Nephron (organoid): ENCODE measurements around the gene SLC6A9.

Experiments used
- H3K27ac Mint-ChIP-seq, 3 experiments: 2 replicates each; pipeline ENCODE4 v1.8.0; 2020; ENCODE audit warnings: mixed read lengths in 3 of 3, mild to moderate bottlenecking in 2 of 3, moderate library complexity in 1 of 3
- H3K27me3 Mint-ChIP-seq: 2 replicates; pipeline ENCODE4 v1.8.0; 2021; ENCODE audit warnings: low read depth, mild to moderate bottlenecking, moderate library complexity, mixed read lengths
- H3K36me3 Mint-ChIP-seq: 2 replicates; pipeline ENCODE4 v1.8.0; 2020; ENCODE audit warnings: low read depth, mixed read lengths
- H3K4me1 Mint-ChIP-seq: 2 replicates; pipeline ENCODE4 v1.8.0; 2020; ENCODE audit warnings: mixed read lengths
- H3K4me3 Mint-ChIP-seq, 3 experiments: 2 replicates each; pipeline ENCODE4 v1.8.0; 2020; ENCODE audit warnings: mild to moderate bottlenecking in 3 of 3, mixed read lengths in 3 of 3, moderate library complexity in 2 of 3
- H3K9me3 Mint-ChIP-seq: 2 replicates; pipeline ENCODE4 v1.8.0; 2020; ENCODE audit warnings: mixed read lengths
- CTCF ChIP-seq, 3 experiments: fragments of 200-600 bp; sonication (generic); IDR thresholded peaks; one replicate each; pipeline ENCODE4 v1.5.0; 2021; ENCODE audit warnings: antibody characterized with exemption in 3 of 3; ENCODE audit not compliant: unreplicated experiment in 3 of 3

Gene SLC6A9

GRCh38 chr1:43978264-43978550, 53.1 kb downstream of the SLC6A9 start:
- H3K4me1 Mint-ChIP-seq: peaks cover 57% of the 10 kb centered on the region
- no peaks in the 10 kb centered on the region for H3K27me3 Mint-ChIP-seq
- peaks cover 29% of the 10 kb centered on the region for H3K36me3 Mint-ChIP-seq
- peak overlapping the region; percentile 94 to 95 (median 94) for H3K4me3 Mint-ChIP-seq
- peak overlapping the region in 2 of 3 experiments; percentile 64 to 78 for H3K27ac Mint-ChIP-seq
- TF ChIP-seq CTCF (IDR thresholded peaks at IDR 0.05; ENCODE audit: unreplicated experiment in 3 of 3): no peak
- H3K9me3 Mint-ChIP-seq: no peaks in the 10 kb centered on the region

- peak overlapping the region in 1 of 3 experiments; percentile 0 for H3K27ac Mint-ChIP-seq
- TF ChIP-seq CTCF (IDR thresholded peaks at IDR 0.05; ENCODE audit: unreplicated experiment in 3 of 3): no peak
- peak overlapping the region; percentile 94 to 95 (median 94) for H3K4me3 Mint-ChIP-seq
- no peaks in the 10 kb centered on the region for H3K27me3 Mint-ChIP-seq
- peaks cover 51% of the 10 kb centered on the region for H3K4me1 Mint-ChIP-seq
- peaks cover 29% of the 10 kb centered on the region for H3K36me3 Mint-ChIP-seq
- no peaks in the 10 kb centered on the region for H3K9me3 Mint-ChIP-seq
Observed at GRCh38 chr1:43977376-43978263, 53.6 kb downstream of the SLC6A9 start.

DNA sequence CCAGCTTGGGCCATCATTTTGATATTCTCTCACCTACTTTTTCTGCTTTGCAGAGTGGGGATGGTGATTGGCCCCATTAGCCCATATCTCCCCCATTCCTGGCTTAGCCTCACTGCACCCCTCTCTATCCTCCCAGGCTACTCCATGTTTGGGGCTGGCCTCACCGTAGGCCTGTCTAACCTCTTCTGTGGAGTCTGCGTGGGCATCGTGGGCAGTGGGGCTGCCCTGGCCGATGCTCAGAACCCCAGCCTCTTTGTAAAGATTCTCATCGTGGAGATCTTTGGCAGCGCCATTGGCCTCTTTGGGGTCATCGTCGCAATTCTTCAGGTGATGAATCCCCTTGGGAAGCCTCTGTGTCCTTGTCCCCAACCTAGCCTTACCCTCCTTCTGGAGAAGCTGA, 54.4 kb downstream of the SLC6A9 start:
- H3K9me3 Mint-ChIP-seq: no peaks in the 10 kb centered on the region
- peak overlapping the region in 1 of 3 experiments; percentile 86 for H3K27ac Mint-ChIP-seq
- peak overlapping the region; percentile 94 to 95 (median 94) for H3K4me3 Mint-ChIP-seq
- no peak for TF ChIP-seq CTCF (IDR thresholded peaks at IDR 0.05; ENCODE audit: unreplicated experiment in 3 of 3)
- H3K4me1 Mint-ChIP-seq: peaks cover 48% of the 10 kb centered on the region
- H3K36me3 Mint-ChIP-seq: peaks cover 29% of the 10 kb centered on the region
- H3K27me3 Mint-ChIP-seq: no peaks in the 10 kb centered on the region

DNA sequence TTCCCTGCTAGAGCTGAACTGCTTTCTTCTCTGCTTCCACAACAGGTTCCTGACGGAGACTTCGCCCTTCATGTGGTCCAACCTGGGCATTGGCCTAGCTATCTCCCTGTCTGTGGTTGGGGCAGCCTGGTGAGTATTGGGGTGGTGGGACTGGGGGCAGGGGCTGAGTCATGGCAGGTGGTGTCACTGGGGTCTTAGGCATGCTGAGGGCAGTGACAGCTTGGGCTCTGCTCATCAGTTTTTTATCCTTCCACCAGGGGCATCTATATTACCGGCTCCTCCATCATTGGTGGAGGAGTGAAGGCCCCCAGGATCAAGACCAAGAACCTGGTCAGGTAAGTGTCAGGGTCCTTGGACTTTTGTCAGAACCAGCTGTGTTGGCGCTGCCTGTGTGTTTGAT, 55.2 kb downstream of the SLC6A9 start:
- no peak for TF ChIP-seq CTCF (IDR thresholded peaks at IDR 0.05; ENCODE audit: unreplicated experiment in 3 of 3)
- H3K4me3 Mint-ChIP-seq: peak overlapping the region; percentile 94 to 95 (median 94)
- peaks cover 29% of the 10 kb centered on the region for H3K36me3 Mint-ChIP-seq
- no peaks in the 10 kb centered on the region for H3K27me3 Mint-ChIP-seq
- peak overlapping the region in 2 of 3 experiments; percentile 76 to 86 for H3K27ac Mint-ChIP-seq
- H3K9me3 Mint-ChIP-seq: no peaks in the 10 kb centered on the region
- peaks cover 48% of the 10 kb centered on the region for H3K4me1 Mint-ChIP-seq

DNA sequence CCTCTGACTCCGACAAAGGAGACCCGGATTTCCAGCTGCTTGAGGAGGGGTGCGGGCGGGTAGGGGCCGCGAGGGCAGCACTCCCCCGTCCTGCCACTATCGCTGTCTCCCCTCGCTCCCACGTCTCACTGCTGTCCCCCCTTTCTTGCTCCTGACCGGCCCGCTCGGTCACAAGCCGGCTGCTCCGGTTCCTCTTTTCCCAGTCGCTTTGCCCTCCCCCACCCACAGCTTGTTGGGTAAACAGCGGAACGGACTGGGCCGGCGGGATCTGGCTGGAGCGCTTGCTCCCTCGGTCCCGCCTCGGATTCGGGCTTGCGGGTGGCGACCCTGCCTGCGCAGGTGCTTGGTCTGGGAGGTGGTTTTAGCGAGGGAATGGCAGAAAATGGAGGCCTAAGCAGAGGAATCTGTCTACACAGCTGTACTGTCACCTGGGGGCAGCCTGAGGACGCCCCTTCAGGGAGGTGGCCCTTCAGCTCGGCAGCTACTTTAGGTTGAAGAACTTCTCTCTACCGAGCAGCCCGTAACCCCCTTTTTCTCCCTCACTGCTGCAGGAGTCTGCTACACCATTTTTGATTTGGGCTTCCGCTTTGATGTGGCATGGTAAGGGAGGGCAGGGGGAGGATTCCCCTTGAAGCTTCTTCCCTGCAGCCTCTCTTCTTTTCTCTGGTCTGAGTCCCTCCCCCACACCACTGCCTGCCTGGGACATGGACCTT, 55.9 kb downstream of the SLC6A9 start:
- Mint-ChIP-seq H3K27ac (peak overlapping the region in 2 of 3 experiments; percentile 76 to 86), H3K4me3 (peak overlapping the region; percentile 94 to 95 (median 94)), H3K36me3 (peaks cover 25% of the 10 kb centered on the region), H3K9me3 (no peaks in the 10 kb centered on the region), H3K4me1 (peaks cover 49% of the 10 kb centered on the region), H3K27me3 (no peaks in the 10 kb centered on the region)
- no peak for TF ChIP-seq CTCF (IDR thresholded peaks at IDR 0.05; ENCODE audit: unreplicated experiment in 3 of 3)
